ENCODE measurements around the gene PRRT2.

GRCh38 chr16:29836623-29837022, 24.6 kb downstream of the PRRT2 start:
- TF ChIP-seq CTCF (IDR thresholded peaks at IDR 0.05): no peak
- no peak for TF ChIP-seq EP300 (IDR thresholded peaks at IDR 0.05)
- no peak for TF ChIP-seq POLR2A (IDR thresholded peaks at IDR 0.05)
- TF ChIP-seq POLR2AphosphoS5 (IDR thresholded peaks at IDR 0.05): no peak

Measured in gastroesophageal sphincter (tissue), 3 donors.